ENCODE data around the gene ZSCAN9. TPM values are rescaled to one million over a fixed set of nuclear protein-coding genes. Genes with fewer than 3 reads are reported as not detected.
A peak's percentile ranks its signal among the peaks of the same experiment; 100 is the strongest.

Gene ZSCAN9
- total and polyA plus RNA-seq, 2 of the 13 experiments (the other 11 are each of a cell fraction or from before 2014, with no cell fraction given) = 14.6 to 17.8 TPM

- 0 out of 2 replicates have a peak, but pooled peaks have one; percentile 51 for TF ChIP-seq ZMAT3 (CRISPR knock-in tag; conservative IDR thresholded peaks at IDR 0.05)
- no peak for TF ChIP-seq ZNF720 (CRISPR knock-in tag; IDR thresholded peaks at IDR 0.05)
- TF ChIP-seq ZKSCAN1 (IDR thresholded peaks at IDR 0.05; ENCODE audit: low read length) = no peak
- no peak for TF ChIP-seq NR3C1 (CRISPR knock-in tag; IDR thresholded peaks at IDR 0.05)
- peak; percentile 79; the same call in 1 of the 2 replicates for TF ChIP-seq MXD3 (CRISPR knock-in tag; IDR thresholded peaks at IDR 0.05)
- TF ChIP-seq, protein P1, sequence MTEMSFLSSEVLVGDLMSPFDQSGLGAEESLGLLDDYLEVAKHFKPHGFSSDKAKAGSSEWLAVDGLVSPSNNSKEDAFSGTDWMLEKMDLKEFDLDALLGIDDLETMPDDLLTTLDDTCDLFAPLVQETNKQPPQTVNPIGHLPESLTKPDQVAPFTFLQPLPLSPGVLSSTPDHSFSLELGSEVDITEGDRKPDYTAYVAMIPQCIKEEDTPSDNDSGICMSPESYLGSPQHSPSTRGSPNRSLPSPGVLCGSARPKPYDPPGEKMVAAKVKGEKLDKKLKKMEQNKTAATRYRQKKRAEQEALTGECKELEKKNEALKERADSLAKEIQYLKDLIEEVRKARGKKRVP (CRISPR knock-in tag; IDR thresholded peaks at IDR 0.05) = 0 out of 4 replicates have a peak, but pooled peaks of 1 of the 2 experiments have one; percentile 40
- no peak for TF ChIP-seq JDP2 (CRISPR knock-in tag; IDR thresholded peaks at IDR 0.05; ENCODE audit: borderline replicate concordance)
- no peak for TF ChIP-seq ETV6 (CRISPR knock-in tag; conservative IDR thresholded peaks at IDR 0.05)
- TF ChIP-seq, protein P2, sequence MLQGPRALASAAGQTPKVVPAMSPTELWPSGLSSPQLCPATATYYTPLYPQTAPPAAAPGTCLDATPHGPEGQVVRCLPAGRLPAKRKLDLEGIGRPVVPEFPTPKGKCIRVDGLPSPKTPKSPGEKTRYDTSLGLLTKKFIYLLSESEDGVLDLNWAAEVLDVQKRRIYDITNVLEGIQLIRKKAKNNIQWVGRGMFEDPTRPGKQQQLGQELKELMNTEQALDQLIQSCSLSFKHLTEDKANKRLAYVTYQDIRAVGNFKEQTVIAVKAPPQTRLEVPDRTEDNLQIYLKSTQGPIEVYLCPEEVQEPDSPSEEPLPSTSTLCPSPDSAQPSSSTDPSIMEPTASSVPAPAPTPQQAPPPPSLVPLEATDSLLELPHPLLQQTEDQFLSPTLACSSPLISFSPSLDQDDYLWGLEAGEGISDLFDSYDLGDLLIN (CRISPR knock-in tag; IDR thresholded peaks at IDR 0.05; ENCODE audit: borderline replicate concordance) = no peak
- no peak for TF ChIP-seq ZIK1 (CRISPR knock-in tag; IDR thresholded peaks at IDR 0.05; ENCODE audit: borderline replicate concordance, low read depth)
- peak; percentile 84 for TF ChIP-seq KLF15 (CRISPR knock-in tag; IDR thresholded peaks at IDR 0.05; ENCODE audit: borderline replicate concordance)
- TF ChIP-seq ZNF577 (CRISPR knock-in tag; IDR thresholded peaks at IDR 0.05; ENCODE audit: borderline replicate concordance, low read depth) = no peak
- no peak for TF ChIP-seq ZNF282 (IDR thresholded peaks at IDR 0.05; ENCODE audit: partially characterized antibody)
- TF ChIP-seq ZNF543 (CRISPR knock-in tag; IDR thresholded peaks at IDR 0.05) = peak; percentile 45; the same call in 1 of the 2 replicates
- no peak for TF ChIP-seq ZNF569 (CRISPR knock-in tag; IDR thresholded peaks at IDR 0.05; ENCODE audit: borderline replicate concordance)
- TF ChIP-seq PAWR (CRISPR knock-in tag; IDR thresholded peaks at IDR 0.05; ENCODE audit: borderline replicate concordance) = no peak
- TF ChIP-seq SNRNP70 (IDR thresholded peaks at IDR 0.05; ENCODE audit: low read depth, low read length) = no peak
- 0 out of 2 replicates have a peak, but pooled peaks have one; percentile 64 for TF ChIP-seq KLF9 (CRISPR knock-in tag; IDR thresholded peaks at IDR 0.05; ENCODE audit: low read depth)
- TF ChIP-seq RFXANK (CRISPR knock-in tag; IDR thresholded peaks at IDR 0.05) = no peak
- no peak for TF ChIP-seq NPAS2 (CRISPR knock-in tag; IDR thresholded peaks at IDR 0.05; ENCODE audit: borderline replicate concordance)
- TF ChIP-seq NFKBIZ (CRISPR knock-in tag; IDR thresholded peaks at IDR 0.05) = no peak
- TF ChIP-seq RXRA (CRISPR knock-in tag; IDR thresholded peaks at IDR 0.05) = peak; percentile 61; the same call in 1 of the 2 replicates
- TF ChIP-seq EED (CRISPR knock-in tag; IDR thresholded peaks at IDR 0.05) = peak; percentile 71; the same call in 1 of the 2 replicates
- TF ChIP-seq CTCF (CRISPR knock-in tag; IDR thresholded peaks at IDR 0.05) = peak; percentile 39
- TF ChIP-seq PAX8 (CRISPR knock-in tag; IDR thresholded peaks at IDR 0.05; ENCODE audit: borderline replicate concordance) = no peak
- TF ChIP-seq CBX1 (IDR thresholded peaks at IDR 0.05; ENCODE audit: low read depth) = no peak
- TF ChIP-seq GTF3A (CRISPR knock-in tag; conservative IDR thresholded peaks at IDR 0.05) = no peak
- no peak; the same call in 1 of the 2 replicates for TF ChIP-seq ZNF124 (CRISPR knock-in tag; IDR thresholded peaks at IDR 0.05)
These were observed 56.4 kb downstream of the ZSCAN9 start, which contains the start of gene PGBD1 (continued) for GRCh38 chr6:28281288-28282064.
